Activated T-helper 1 cell treated with anti-CD3 and anti-CD28 coated beads, Interleukin-12 subunit alpha, Interleukin-12 subunit beta, Interleukin-2, Interleukin-4 antibody, amounts not matched to agents 30 ng/mL and 10 ng/mL and 1 ng/mL, durations not matched to agents 14 hours and 24 hours and 36 hours (primary cell): ENCODE results near the gene CLDN6. TPM values are rescaled to one million over a fixed set of nuclear protein-coding genes. Genes with fewer than 3 reads are reported as not detected.

Experiments
- DNase-seq: peaks from one replicate; pipeline ENCODE4 v3.0.0; 2021; ENCODE audit warnings: low spot score
- H3K27ac Mint-ChIP-seq: one replicate; pipeline ENCODE4 v1.8.0; 2021; ENCODE audit warnings: mild to moderate bottlenecking, mixed read lengths
- H3K27me3 Mint-ChIP-seq: one replicate; pipeline ENCODE4 v1.8.0; 2022; ENCODE audit warnings: mild to moderate bottlenecking, moderate library complexity, mixed read lengths; ENCODE audit not compliant: insufficient read depth
- H3K36me3 Mint-ChIP-seq: one replicate; pipeline ENCODE4 v1.8.0; 2021; ENCODE audit warnings: low read depth, mixed read lengths
- H3K4me1 Mint-ChIP-seq: one replicate; pipeline ENCODE4 v1.8.0; 2021; ENCODE audit warnings: low read depth, mixed read lengths
- H3K4me3 Mint-ChIP-seq: one replicate; pipeline ENCODE4 v1.8.0; 2021; ENCODE audit warnings: mild to moderate bottlenecking, moderate library complexity, mixed read lengths
- H3K9me3 Mint-ChIP-seq: one replicate; pipeline ENCODE4 v1.8.0; 2021; ENCODE audit warnings: mixed read lengths
- intact Hi-C: fragments of 100-400 bp; cut with micrococcal nuclease; formaldehyde crosslinking; loops from one replicate; pipeline ENCODE4 v1.15.1; 2024
- total RNA-seq: library from RNA; stranded (reverse); gene quantifications from 2 replicates; pipeline ENCODE4 v1.2.3, GENCODE V29; 2022

The CLDN6 gene, protein sequence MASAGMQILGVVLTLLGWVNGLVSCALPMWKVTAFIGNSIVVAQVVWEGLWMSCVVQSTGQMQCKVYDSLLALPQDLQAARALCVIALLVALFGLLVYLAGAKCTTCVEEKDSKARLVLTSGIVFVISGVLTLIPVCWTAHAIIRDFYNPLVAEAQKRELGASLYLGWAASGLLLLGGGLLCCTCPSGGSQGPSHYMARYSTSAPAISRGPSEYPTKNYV
- not detected in 2 replicates for total RNA-seq

DNA sequence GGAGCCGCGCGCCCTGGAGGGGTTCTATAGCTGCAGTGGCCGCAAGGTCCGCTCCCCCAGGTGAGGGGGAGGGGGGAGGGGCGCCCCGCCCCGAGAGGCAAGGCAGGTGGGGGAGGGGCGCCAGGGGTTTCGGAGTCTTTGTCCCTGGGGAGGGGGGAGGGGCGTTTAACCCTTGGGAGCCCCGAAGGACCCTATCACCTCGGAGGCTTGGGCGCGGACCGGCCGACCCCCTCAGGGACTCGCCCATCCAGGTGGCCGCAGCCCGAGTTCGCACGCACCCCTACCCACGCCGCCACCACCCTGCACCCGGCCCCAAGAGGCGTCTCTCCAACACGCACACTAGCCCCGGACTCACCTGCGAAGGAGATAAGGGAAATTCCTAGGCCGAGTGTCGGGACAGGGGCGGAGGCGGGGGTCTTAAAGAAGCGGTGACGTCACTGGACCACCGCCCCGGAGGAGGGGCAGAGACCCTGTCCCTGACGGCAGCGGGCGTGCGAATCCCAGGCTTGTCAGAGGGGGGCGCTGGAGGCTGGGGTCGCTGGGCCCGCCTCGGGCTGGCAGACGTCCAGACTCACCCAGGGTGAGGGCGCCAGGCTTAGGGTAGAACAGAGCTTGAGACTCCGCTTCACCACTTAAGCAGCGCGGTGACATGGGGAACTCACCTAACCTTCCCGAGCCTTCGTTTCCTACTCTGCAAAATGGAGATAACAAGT is at the start of gene CLDN6:
TSS of gene CLDN6 (minus strand) at position 390 of the 713 bp plus-strand sequence. CDS start 2,162 bp downstream, outside the sequence.
- DNase-seq = no peak
- intact Hi-C loops = no loop called here
- Mint-ChIP-seq H3K4me3 (no peak within 1 kb of the TSS), H3K9me3 (no peaks in the 10 kb centered on the region), H3K27me3 (peaks cover 16% of the 10 kb centered on the region), H3K4me1 (peaks cover 23% of the 10 kb centered on the region), H3K27ac (peak within 1 kb of the TSS; percentile 61), H3K36me3 (no peaks in the 10 kb centered on the region)

DNA sequence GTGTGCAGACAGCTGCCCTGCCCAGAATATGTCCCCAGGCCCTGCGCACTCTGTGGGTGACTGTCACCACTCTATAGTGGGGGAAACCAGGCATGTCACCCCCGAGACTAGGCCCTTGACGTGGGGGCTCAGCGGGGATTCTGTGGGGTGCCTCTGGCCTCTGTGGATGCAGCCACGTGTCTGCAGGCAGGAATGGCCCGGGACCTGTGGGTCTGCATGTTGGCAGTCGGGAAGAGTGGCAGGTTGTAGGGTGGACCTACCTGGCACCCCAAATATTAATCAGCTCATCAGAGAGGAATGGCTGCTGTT is 48.4 kb upstream of the CLDN6 start:
- no peak for DNase-seq
- peak overlapping the region; percentile 94 for H3K27ac Mint-ChIP-seq
- peaks cover 51% of the 10 kb centered on the region for H3K4me1 Mint-ChIP-seq
- H3K36me3 Mint-ChIP-seq = peaks cover 46% of the 10 kb centered on the region
- peaks cover 2% of the 10 kb centered on the region for H3K27me3 Mint-ChIP-seq
- H3K4me3 Mint-ChIP-seq = peak overlapping the region; percentile 99
- intact Hi-C loops = no loop called here
- H3K9me3 Mint-ChIP-seq = peaks cover 7% of the 10 kb centered on the region

DNA sequence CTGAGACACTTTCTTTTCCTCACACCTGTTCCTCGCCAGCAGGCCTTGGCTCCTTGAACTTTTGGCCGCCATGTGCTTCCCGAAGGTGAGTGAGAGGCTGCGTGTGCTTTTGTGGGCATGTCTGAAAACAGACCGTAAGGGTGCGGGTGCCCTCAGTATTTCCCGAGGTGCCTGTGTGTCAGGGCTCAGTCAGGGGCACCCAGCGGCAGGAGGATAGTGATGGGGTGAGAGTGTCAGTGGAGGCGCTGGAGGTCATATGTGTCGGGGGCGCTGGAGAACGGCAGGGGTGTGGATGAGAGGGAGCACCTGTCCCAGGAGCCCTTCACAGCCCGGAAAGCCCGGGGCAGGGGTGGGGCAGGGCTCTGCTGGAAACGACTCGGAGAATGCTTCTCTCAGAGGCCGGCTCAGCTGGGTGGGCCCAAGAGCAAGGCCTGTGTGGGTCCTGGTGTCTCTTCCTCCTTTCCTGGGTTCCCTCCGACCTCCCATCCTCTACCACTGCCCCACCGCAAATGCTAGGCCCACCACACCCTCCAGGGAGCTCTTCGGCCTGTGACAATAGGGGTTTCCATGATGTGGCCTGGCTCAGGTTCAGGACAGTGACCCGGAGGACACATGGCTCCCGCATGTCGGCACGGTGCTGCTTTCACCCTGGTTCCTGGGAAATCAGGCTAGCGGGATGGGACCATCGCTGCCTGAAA is 47.9 kb upstream of the CLDN6 start:
- H3K9me3 Mint-ChIP-seq = peaks cover 7% of the 10 kb centered on the region
- H3K4me1 Mint-ChIP-seq = peaks cover 47% of the 10 kb centered on the region
- DNase-seq = no peak
- peaks cover 46% of the 10 kb centered on the region for H3K36me3 Mint-ChIP-seq
- peaks cover 2% of the 10 kb centered on the region for H3K27me3 Mint-ChIP-seq
- peak overlapping the region; percentile 99 for H3K4me3 Mint-ChIP-seq
- H3K27ac Mint-ChIP-seq = peak overlapping the region; percentile 94
- intact Hi-C loops = no loop called here

DNA sequence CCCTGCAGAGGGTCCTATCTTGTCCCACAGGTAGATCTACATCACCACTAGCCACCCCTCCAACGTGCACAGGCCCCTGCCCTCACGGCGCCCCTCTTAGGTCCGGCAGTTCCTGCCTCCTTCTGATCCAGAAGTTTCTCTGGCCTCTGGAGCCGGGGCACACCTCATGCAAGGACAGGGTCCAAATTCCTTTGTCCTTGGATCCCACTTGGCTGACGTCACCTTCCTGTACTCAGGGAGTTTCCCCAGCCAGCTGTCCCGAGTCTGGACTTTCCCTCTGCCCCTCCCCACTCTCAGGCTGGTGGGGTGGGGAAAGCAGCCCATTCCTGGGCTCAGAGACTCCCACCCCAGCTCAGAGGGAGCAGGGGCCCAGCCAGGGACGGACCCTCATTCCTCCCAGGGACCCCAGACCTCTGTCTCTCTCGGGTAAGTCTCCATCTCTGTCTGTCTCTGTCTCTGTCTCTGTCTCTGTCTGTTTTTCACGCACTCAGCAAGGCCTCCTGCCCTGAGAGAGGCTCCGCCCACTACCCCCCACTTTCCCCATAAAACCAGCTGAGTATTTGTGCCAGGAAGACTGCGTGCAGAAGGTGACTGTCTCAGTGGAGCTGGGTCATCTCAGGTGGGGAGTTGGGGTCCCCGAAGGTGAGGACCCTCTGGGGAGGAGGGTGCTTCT is 47.2 kb upstream of the CLDN6 start, which contains the start of gene IL32:
TSS of gene IL32 (plus strand) at position 572 of the 673 bp plus-strand sequence. CDS start 172 bp downstream, outside the sequence.
- intact Hi-C loops = no loop called here
- Mint-ChIP-seq H3K4me3 (peak within 1 kb of the TSS; percentile 99), H3K27me3 (peaks cover 2% of the 10 kb centered on the region), H3K27ac (peak within 1 kb of the TSS; percentile 94), H3K4me1 (peaks cover 50% of the 10 kb centered on the region), H3K9me3 (peaks cover 7% of the 10 kb centered on the region), H3K36me3 (peaks cover 48% of the 10 kb centered on the region)
- peak; percentile 62 for DNase-seq

DNA sequence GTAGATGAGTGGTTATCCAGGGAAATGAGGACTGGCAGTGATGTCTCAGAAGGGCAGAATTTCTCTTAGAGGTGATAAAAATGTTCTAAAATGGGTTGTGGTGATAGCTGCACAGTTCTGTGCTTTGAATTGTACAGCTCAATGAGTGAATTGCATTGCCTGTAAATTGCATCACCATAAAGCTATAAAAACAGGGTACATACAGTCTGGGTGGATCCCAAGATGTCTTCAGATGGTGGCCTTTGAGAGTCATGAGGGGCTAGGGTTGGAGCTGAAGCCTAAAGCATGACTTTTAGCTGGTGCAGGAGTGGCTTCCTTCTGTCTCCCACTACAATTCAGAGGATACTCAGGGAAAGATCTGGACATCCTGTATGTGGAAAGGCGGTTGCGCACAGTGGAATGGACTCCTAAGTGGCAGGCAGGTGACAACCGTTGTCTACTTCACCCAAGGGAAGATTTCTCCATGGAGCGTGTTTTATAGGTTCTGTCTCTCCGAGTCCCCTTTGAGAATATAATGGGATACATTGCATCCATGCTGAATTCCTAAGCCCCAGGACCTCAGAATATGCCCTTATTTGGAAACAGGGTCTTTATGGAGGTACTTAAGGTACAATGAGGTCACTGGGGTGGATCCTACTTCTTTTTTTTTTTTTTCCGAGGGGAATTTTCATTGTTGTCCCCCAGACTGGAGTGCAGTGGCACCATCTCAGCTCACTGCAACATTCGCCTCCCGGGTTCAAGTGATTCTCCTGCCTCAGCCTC is 45.8 kb upstream of the CLDN6 start:
- Mint-ChIP-seq H3K9me3 (peaks cover 7% of the 10 kb centered on the region), H3K4me3 (peak overlapping the region; percentile 79), H3K27ac (peak overlapping the region; percentile 94), H3K4me1 (peaks cover 47% of the 10 kb centered on the region), H3K36me3 (peaks cover 42% of the 10 kb centered on the region), H3K27me3 (peaks cover 2% of the 10 kb centered on the region)
- intact Hi-C loops = no loop called here
- DNase-seq = no peak

DNA sequence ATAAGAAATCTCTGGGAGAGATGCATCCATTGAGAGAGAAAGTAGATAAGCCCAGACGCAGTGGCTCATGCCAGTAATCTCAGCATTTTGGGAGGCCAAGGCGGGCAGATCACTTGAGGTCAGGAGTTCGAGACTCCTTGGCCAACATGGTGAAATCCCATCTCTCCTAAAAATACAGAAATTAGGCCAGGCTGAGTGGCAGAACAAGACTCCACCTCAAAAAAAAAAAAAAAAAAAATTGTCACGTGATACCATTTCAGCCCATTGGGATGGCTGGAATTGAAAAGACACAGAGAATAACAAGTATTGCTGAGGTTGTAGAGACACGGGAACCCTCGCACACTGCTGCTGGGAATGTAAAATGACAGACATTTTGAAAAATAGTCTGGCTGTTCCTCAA is 44.6 kb upstream of the CLDN6 start:
- H3K27ac Mint-ChIP-seq = no peak overlapping the region
- intact Hi-C loops = no loop called here
- DNase-seq = no peak
- H3K4me1 Mint-ChIP-seq = peaks cover 40% of the 10 kb centered on the region
- H3K27me3 Mint-ChIP-seq = peaks cover 2% of the 10 kb centered on the region
- peak overlapping the region; percentile 29 for H3K4me3 Mint-ChIP-seq
- peaks cover 30% of the 10 kb centered on the region for H3K36me3 Mint-ChIP-seq
- peaks cover 7% of the 10 kb centered on the region for H3K9me3 Mint-ChIP-seq

DNA sequence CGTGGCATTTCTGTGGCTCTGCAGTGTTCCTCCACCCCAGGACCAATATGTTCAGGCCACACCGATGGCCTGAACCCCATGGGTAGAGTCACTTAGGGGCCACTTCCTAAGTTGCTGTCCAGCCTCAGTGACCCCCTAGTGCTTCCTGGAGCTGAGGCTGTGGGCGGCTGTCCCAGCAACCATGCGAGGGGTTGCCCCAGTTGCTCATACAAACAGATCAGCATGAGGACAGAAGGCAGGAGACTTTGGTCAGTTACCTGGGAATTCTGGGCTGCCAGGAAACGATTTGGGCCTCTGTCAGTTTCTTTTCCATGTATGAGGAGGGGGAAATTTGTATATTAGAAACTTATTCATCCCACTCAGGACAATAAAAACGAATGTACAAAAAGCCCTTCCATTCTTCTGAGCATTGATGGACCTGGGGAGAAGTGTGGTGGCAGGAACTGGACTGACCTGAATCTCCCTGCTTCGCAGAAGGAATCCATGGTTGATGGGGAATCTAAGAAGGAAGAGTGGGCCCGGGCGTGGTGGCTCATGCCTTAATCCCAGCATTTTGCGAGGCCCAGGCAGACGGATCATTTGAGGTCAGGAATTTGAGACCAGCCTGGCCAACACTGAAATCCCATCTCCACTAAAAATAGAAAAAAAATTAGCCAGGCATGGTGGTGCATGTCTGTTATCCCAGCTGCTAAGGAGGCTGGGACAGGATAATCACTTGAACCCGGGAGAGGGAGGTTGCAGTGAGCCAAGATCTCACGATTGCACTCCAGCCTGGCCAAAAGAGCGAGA is 42.5 kb upstream of the CLDN6 start:
- Mint-ChIP-seq H3K9me3 (peaks cover 7% of the 10 kb centered on the region), H3K4me1 (peaks cover 51% of the 10 kb centered on the region), H3K27ac (peak overlapping the region; percentile 93), H3K27me3 (peaks cover 2% of the 10 kb centered on the region), H3K36me3 (peaks cover 21% of the 10 kb centered on the region), H3K4me3 (peak overlapping the region; percentile 89)
- intact Hi-C loops = no loop called here
- no peak for DNase-seq

DNA sequence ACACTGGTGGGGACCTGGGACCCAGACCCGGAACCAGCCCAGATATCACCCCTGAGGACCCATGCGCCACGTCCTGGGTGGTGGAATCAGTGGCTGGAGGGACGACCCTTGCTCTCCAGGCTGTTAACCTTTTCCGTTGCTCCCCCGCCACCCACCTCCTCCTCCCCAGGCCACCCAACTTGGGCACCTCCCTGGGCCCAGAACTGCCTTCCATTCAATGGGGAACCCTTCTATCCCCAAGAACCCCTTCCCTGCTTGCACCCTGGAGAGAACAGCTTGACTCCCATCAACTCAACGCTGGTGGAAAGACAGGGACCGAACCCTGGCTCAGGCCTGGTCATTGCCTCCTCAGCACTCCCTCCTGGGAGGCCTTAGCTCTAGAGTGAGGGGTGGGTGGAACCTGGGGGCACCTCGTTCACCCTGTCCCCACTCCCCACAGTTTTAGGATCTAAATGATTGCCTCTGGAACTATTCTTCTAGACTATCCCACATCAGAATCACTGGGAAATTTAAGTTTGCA is 41.8 kb upstream of the CLDN6 start:
- no peak for DNase-seq
- Mint-ChIP-seq H3K4me1 (peaks cover 58% of the 10 kb centered on the region), H3K27me3 (peaks cover 2% of the 10 kb centered on the region), H3K4me3 (peak overlapping the region; percentile 89), H3K27ac (peak overlapping the region; percentile 93), H3K9me3 (peaks cover 7% of the 10 kb centered on the region), H3K36me3 (peaks cover 24% of the 10 kb centered on the region)
- intact Hi-C loops = loop anchor here (1.0 to 2.0 kb wide), 7 partner anchors 15 to 107 kb away; no protein-coding TSS in a partner anchor

DNA sequence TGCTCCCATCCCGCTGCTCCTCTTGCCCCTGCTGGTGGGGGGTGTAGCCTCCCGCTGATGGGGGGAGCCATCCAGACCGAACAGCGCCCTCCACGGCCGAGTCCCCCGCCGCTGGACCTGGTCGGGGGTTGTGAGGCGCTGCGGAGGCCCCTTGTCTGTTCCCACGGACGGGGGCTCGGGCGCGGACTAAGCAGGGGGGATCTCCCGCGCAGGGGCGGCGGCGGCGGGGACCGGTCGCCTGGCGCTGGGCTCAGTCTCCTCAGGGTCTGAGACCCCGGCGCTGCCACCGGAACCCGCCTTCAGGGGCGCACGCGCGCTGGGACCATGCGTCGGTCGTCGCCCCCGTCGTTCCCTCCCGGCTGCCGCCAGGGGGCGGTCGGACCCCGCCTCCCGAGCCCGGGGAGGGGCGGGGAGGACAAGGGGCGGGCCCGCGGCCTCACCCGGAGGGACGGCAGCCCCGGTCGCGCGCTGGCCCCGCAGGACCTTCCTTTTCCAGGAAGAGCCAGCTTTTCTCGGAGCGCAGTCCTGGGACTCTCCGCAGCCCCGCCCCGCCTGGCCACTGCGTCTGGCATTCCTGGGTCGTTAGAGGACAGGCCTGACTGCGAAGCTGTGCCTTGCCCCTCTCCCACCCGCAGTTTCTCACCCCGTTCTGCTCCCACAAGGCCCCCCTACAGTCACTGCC is 41.2 kb upstream of the CLDN6 start:
- H3K4me3 Mint-ChIP-seq = peak overlapping the region; percentile 90
- H3K27ac Mint-ChIP-seq = peak overlapping the region; percentile 93
- intact Hi-C loops = loop anchor here (1.0 to 2.0 kb wide), 7 partner anchors 16 to 107 kb away; no protein-coding TSS in a partner anchor
- peaks cover 59% of the 10 kb centered on the region for H3K4me1 Mint-ChIP-seq
- H3K27me3 Mint-ChIP-seq = peaks cover 2% of the 10 kb centered on the region
- peak; percentile 88 for DNase-seq
- H3K36me3 Mint-ChIP-seq = peaks cover 25% of the 10 kb centered on the region
- peaks cover 7% of the 10 kb centered on the region for H3K9me3 Mint-ChIP-seq

DNA sequence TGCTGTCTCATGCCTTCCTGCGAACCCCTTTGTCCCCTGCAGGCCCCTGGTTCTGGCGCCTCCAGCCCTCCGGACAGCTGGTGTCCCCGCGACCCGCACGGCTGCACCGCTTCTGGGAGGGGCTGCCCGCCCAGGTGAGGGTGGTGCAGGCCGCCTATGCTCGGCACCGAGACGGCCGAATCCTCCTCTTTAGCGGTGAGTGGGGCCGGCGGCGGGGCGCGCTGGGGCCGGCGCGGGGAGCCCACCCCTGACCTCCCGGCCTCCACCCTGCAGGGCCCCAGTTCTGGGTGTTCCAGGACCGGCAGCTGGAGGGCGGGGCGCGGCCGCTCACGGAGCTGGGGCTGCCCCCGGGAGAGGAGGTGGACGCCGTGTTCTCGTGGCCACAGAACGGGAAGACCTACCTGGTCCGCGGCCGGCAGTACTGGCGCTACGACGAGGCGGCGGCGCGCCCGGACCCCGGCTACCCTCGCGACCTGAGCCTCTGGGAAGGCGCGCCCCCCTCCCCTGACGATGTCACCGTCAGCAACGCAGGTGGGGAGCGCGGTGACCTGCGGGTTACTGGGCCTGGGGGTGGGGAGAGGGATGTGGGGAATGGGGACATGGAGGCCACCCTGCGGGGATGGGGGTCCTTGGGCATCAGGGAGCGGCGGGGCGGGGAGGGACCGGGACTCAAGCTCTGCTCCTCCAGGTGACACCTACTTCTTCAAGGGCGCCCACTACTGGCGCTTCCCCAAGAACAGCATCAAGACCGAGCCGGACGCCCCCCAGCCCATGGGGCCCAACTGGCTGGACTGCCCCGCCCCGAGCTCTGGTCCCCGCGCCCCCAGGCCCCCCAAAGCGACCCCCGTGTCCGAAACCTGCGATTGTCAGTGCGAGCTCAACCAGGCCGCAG is 40.4 kb upstream of the CLDN6 start:
- peaks cover 7% of the 10 kb centered on the region for H3K9me3 Mint-ChIP-seq
- peak overlapping the region; percentile 88 for H3K27ac Mint-ChIP-seq
- intact Hi-C loops = loop anchor here (1.0 to 2.0 kb wide), 7 partner anchors 16 to 108 kb away; no protein-coding TSS in a partner anchor
- H3K27me3 Mint-ChIP-seq = peaks cover 2% of the 10 kb centered on the region
- H3K4me3 Mint-ChIP-seq = peak overlapping the region; percentile 90
- H3K36me3 Mint-ChIP-seq = peaks cover 31% of the 10 kb centered on the region
- DNase-seq = no peak
- H3K4me1 Mint-ChIP-seq = peaks cover 61% of the 10 kb centered on the region
